Measurements from ENCODE around the gene CD207.
"Not testable (repeated sequence)": the region's sequence is repeated elsewhere in the genome, so short reads cannot be mapped to it uniquely, and the experiment has no call there.

The CD207 gene

GRCh38 chr2:70828914-70829824, 6.4 kb downstream of the CD207 start:
- DNase-seq (ENCODE audit: low read depth, low spot score): no peak

- no peak for DNase-seq (ENCODE audit: low read depth, low spot score)
Observed at GRCh38 chr2:70828115-70828514, 7.5 kb downstream of the CD207 start.

GRCh38 chr2:70827388-70827787, 8.2 kb downstream of the CD207 start:
- DNase-seq (ENCODE audit: low read depth, low spot score): no peak

- DNase-seq (ENCODE audit: low read depth, low spot score): no peak
Observed at GRCh38 chr2:70826696-70827350, 8.8 kb downstream of the CD207 start.

- DNase-seq (ENCODE audit: low read depth, low spot score): no peak
Observed at GRCh38 chr2:70823249-70823648, 12.4 kb downstream of the CD207 start.

GRCh38 chr2:70822843-70823242, 12.8 kb downstream of the CD207 start:
- no peak for DNase-seq (ENCODE audit: low read depth, low spot score)

GRCh38 chr2:70820499-70820898, 15.1 kb downstream of the CD207 start, which contains the start of gene CLEC4F:
Gene CLEC4F, minus strand, starts transcription at chr2:70820599. Its CDS starts 76 bp downstream, at chr2:70820523.
- DNase-seq (ENCODE audit: low read depth, low spot score): no peak

GRCh38 chr2:70817284-70817954, 18.2 kb downstream of the CD207 start:
- no peak for DNase-seq (ENCODE audit: low read depth, low spot score)

- DNase-seq (ENCODE audit: low read depth, low spot score): no peak
Observed at GRCh38 chr2:70816726-70817125, 18.9 kb downstream of the CD207 start.

- no peak for DNase-seq (ENCODE audit: low read depth, low spot score)
Observed at GRCh38 chr2:70808983-70809958, 26.3 kb downstream of the CD207 start.

- DNase-seq (ENCODE audit: low read depth, low spot score): no peak
Observed at GRCh38 chr2:70807828-70808118, 27.8 kb downstream of the CD207 start.

GRCh38 chr2:70807102-70807827, 28.4 kb downstream of the CD207 start:
- no peak for DNase-seq (ENCODE audit: low read depth, low spot score)

- no peak for DNase-seq (ENCODE audit: low read depth, low spot score)
Observed at GRCh38 chr2:70806620-70807019, 29.0 kb downstream of the CD207 start.

- no peak for DNase-seq (ENCODE audit: low read depth, low spot score)
Observed at GRCh38 chr2:70806013-70806412, 29.6 kb downstream of the CD207 start.

GRCh38 chr2:70801607-70802263, 33.9 kb downstream of the CD207 start:
- DNase-seq (ENCODE audit: low read depth, low spot score): no peak

GRCh38 chr2:70799706-70800105, 35.9 kb downstream of the CD207 start:
- DNase-seq (ENCODE audit: low read depth, low spot score): no peak

- not testable (repeated sequence) for DNase-seq (ENCODE audit: low read depth, low spot score)
Observed at GRCh38 chr2:70797996-70798395, 37.6 kb downstream of the CD207 start.

- DNase-seq (ENCODE audit: low read depth, low spot score): no peak
Observed at GRCh38 chr2:70797506-70797905, 38.1 kb downstream of the CD207 start.

- no peak for DNase-seq (ENCODE audit: low read depth, low spot score)
Observed at GRCh38 chr2:70796262-70796661, 39.4 kb downstream of the CD207 start.

Data from smooth muscle cell of the brain vasculature (primary cell).